Measurements from ENCODE around the gene GAR1. TPM values are rescaled to one million over a fixed set of nuclear protein-coding genes. Genes with fewer than 3 reads are reported as not detected.
A peak's percentile ranks its signal among the peaks of the same experiment; 100 is the strongest.
"Not testable (repeated sequence)": the region's sequence is repeated elsewhere in the genome, so short reads cannot be mapped to it uniquely, and the experiment has no call there.

GAR1 gene
- polyA plus RNA-seq, 3 donors = 44.1 to 44.9 (median 44.9) TPM

DNA sequence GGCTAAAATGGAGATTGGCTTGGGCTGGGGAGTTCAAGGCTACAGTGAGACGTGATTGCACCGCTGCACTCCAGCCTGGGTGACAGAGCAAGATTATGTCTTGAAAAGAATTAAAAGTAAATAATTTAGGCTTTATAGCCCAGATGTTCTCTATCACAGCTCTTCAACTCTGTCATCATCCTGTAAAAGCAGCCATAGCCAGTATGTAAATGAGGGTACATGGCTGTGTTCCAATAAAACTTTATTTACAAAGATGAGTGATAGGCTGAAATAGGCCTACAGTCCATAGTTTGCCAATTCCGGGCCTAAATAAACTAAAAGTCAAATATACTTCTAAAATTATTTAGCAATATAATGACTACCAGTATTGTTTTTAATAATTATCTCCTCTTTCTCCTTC lies 21.4 kb downstream of the GAR1 start:
- DNase-seq (ENCODE audit: low read depth in 3 of 3, low spot score in 2 of 3) = no peak

DNA sequence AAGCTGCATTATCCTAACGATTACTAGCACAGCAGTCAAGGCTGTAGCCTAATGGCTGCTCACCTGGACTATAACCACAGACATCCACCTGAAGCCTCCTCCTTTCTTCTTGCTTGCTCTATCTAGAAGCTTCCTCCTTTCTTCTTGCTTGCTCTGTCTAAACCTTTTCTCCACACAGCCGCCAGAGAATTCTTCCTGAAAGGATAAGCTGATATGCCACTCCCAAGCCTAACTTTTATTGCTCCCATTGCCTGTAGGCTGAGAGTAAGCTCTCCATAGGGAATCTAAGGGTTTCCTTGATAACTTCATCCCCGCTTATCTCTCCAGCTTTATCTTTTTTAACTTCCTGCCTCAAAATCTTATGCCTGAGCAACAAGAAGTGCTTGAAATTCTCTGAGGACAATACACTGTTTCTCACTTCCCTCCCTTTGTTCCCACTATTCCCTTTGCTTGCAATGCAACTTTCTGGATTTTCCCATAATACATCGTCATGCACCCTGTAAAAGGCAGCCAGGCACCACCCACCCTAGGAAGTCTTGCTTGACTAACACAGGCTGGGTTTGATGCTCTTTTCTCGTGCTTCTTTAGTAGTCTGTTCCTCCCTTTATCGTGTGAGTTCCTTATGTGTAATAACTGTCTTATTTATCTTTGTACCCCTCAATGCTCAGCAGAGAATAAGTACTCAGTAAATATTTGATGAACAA lies 31.0 kb downstream of the GAR1 start:
- no peak for DNase-seq (ENCODE audit: low read depth in 3 of 3, low spot score in 2 of 3)

DNA sequence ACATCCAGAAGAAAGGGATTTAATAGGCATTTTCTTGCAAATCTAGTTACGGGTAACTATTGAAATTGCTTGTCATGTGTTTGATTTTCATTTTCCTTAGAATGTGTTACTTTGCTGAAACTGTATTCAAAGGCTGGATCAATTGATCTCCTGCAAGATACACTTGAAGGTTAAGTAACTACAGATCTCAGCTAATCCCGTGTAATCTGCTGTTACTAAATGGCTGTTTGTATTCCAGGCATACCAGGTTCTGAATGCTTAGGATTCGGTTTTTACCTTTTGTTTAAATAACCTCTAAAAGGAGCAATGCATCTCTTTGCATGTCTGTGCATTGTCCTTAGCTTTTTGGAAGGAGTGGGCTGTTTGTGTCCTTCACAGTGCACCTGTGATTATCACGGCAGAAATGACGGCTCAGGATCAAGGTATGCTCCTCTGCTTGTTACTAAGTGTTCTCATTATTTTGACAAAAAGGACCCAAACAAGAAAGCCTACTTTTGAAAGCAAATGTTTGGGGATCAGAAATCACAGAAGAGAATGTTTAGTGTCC lies 32.4 kb downstream of the GAR1 start, which contains the start of gene LRIT3:
LRIT3 (plus strand) TSS at position 212 of the 547 bp plus-strand sequence; CDS start at position 307, 95 bp downstream.
- DNase-seq (ENCODE audit: low read depth in 3 of 3, low spot score in 2 of 3) = no peak

- no peak for DNase-seq (ENCODE audit: low read depth in 3 of 3, low spot score in 2 of 3)
Measured at GRCh38 chr4:109848501-109848900, 32.9 kb downstream of the GAR1 start.

DNA sequence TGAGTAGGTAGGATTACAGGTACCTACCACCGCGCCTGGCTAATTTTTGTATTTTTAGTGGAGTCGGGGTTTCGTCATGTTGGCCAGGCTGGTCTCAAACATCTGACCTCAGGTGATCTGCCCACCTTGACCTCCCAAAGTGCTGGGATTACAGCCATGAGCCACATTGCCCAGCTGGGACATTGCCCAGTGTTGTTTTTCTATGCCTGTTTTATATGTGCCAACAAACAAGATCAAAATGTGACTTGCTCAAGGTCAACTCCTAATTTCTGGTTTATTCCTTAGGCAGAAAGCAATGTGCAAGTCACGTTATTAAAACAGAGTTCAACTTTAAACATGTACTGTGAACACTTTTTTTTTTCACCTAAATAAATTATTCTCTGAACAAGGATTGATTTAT lies 35.0 kb downstream of the GAR1 start:
- no peak for DNase-seq (ENCODE audit: low read depth in 3 of 3, low spot score in 2 of 3)

DNA sequence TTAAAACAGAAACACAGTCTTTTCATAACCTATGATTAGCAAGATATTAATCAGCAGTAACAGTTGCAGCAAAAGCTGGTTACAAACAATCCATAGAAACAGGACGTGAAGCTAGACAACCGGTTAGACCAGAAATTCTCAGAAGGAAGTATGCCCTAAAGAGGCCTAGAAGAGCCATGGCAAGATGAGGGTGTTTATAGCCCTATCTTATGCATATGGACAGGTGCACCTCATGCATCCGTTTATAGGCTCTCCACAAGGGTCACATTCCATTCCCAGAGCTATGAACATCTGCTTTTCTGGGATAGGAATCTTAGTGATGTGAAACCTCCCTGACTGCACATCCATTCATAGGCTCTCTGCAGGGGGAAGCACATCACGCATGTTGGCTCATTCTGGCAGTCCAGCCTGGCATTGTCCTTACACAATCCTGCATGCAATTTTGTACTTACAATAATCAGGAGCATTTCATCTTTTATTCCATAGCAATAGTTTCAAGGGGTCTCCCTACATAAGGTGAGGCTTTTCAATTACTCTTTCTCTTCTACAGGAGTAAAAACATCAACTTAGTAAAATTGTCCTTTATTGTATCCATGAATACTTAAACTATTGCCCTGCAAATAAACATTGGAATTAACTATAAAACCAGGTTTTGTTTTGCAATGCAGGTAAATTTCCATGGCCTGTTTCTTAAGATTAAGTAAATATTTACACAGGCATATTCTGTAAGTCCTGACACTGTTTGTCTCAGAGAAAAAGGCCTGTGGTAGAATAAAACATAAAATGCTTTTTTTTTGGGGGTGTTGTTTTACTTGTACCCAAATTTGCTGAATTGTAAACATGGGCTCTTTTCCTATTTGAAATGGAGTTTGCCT lies 44.1 kb downstream of the GAR1 start:
- DNase-seq (ENCODE audit: low read depth in 3 of 3, low spot score in 2 of 3) = not testable (repeated sequence)

- DNase-seq (ENCODE audit: low read depth in 3 of 3, low spot score in 2 of 3) = no peak
Measured at GRCh38 chr4:109861271-109861670, 45.7 kb downstream of the GAR1 start.

- peak in 1 of 3 donors; percentile 1 for DNase-seq (ENCODE audit: low read depth in 3 of 3, low spot score in 2 of 3)
Measured at GRCh38 chr4:109861916-109862511, 46.5 kb downstream of the GAR1 start.

- no peak for DNase-seq (ENCODE audit: low read depth in 3 of 3, low spot score in 2 of 3)
Measured at GRCh38 chr4:109864134-109864533, 48.6 kb downstream of the GAR1 start.

DNA sequence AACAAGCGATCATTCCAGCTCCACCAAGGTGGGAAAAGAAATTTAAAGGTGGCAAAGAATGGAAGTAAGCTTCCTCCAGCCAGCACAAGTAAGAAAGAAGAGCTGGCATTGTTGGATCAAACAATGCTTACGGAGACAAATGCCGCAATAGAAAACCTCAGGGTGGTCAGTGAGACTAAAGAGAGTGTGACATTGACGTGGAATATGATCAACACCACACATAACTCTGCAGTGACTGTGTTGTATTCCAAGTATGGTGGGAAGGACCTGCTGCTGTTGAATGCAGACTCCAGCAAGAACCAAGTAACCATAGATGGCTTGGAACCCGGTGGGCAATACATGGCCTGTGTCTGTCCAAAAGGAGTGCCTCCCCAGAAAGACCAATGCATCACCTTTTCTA lies 54.5 kb downstream of the GAR1 start:
- no peak for DNase-seq (ENCODE audit: low read depth in 3 of 3, low spot score in 2 of 3)

GRCh38 chr4:109872065-109872464 lies 56.5 kb downstream of the GAR1 start:
- no peak for DNase-seq (ENCODE audit: low read depth in 3 of 3, low spot score in 2 of 3)

DNA sequence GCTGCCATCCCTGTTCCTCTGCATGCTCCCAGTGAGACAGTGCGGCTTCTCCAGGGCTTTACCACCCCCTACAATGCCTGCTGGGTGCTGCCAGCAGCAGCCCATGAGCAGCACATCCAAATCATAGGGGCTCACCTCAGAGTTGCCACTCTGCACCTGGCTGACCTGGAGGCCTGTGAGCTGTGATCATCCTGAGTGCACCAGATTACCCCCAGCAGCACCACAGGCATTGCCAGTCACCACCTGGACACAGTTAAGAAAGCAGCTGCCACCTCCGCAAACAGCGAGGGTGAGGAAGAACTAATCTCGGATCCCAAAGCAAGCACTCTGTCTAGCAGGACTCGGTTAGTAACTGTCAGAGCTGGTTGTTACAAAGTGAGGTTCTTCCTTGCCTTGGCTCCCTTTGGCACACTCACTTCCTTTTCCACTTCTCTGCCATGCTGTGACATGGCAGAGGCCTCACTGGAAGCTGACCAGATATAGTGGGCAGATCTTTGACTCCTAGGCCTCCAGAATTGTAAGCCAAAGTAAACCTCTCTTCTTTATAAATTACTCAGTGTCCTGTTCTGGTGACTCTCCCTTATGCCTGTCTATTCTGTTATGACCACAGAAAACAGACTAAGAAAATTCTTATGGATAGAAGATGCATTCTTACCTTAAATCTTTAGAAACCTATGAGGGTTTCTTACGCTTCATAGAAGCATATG lies 57.5 kb downstream of the GAR1 start:
- no peak for DNase-seq (ENCODE audit: low read depth in 3 of 3, low spot score in 2 of 3)

GRCh38 chr4:109873791-109874514 lies 58.4 kb downstream of the GAR1 start:
- DNase-seq (ENCODE audit: low read depth in 3 of 3, low spot score in 2 of 3) = no peak

Other genes with a start within 250 kb of the GAR1 start
- gene CASP6, start 112.3 kb upstream of the GAR1 start, polyA plus RNA-seq (ENCODE audit: insufficient read length in 3 of 3) = 10 to 100 TPM; 41.8 to 43.8 (median 43.1) TPM
- gene PLA2G12A, start 85.7 kb upstream of the GAR1 start, polyA plus RNA-seq (ENCODE audit: insufficient read length in 3 of 3) = 10 to 100 TPM; 29.3 to 32.5 (median 31.0) TPM
- 10 to 100 TPM; 76.2 to 92.6 (median 84.7) TPM for gene CFI, start 13.8 kb upstream of the GAR1 start, polyA plus RNA-seq (ENCODE audit: insufficient read length in 3 of 3)
- gene RRH, start 12.2 kb downstream of the GAR1 start, polyA plus RNA-seq (ENCODE audit: insufficient read length in 3 of 3) = under 1 TPM; 0.43 to 0.65 (median 0.52) TPM
- under 1 TPM; 0.37 to 0.51 (median 0.45) TPM for gene LRIT3, start 32.3 kb downstream of the GAR1 start, polyA plus RNA-seq (ENCODE audit: insufficient read length in 3 of 3)
- gene EGF, start 97.1 kb downstream of the GAR1 start, polyA plus RNA-seq (ENCODE audit: insufficient read length in 3 of 3) = 1 to 10 TPM; 3.0 to 3.9 (median 3.8) TPM